Measurements from ENCODE around the gene KIF7. TPM values are rescaled to one million over a fixed set of nuclear protein-coding genes. Genes with fewer than 3 reads are reported as not detected.
"Not testable (repeated sequence)": the region's sequence is repeated elsewhere in the genome, so short reads cannot be mapped to it uniquely, and the experiment has no call there.

The KIF7 gene
- total RNA-seq, 1 donor from 2014 or later = 2.1 TPM

DNA sequence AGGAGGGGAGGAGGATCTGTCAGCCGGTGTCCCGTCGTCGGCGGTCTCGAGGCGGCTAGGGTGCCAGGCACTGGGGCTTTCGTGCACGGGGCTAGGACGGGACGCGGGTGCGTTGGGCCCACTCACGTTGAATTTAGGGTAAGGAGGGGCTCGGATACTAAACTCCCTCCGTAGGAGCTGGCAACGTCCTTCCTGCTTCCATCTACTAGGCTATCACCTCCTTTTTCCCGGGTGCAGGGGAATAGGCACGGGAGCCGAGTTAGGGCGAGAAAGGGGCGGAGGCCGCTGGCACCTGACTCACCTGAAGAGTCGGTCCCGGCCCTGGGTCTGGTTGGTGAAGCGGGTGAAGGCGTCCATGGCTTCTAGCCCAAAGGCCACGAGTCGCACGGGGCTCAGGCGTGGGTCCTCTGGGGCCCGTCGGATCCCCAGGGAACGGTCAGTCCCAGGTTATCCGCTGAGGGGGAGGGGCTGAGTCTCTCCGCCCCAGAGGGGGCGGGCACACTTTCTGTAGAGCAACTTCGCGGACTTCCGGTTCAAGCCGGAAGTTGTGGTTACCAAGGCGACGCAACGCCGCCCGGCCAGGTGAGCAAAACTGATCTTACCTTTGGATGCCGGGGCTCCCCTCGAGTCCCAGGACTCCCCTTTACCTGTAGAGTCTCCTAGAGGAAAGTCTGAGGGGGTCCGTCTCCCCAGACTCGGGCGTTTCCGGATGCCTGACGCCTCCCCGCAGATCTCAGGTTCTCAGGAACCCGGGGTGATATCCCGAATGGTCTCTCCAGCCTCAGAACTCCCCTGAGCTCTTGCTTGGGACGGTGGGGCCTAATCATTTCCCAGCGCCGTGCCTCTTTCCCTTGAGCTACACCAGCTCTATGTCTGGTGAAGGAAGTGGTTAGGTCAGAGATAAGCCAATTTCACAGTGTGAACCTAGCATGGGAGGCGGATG lies 35.3 kb upstream of the KIF7 start, which contains the start of the genes PEX11A and WDR93:
TSS of gene PEX11A (minus strand) at position 479 of the 943 bp plus-strand sequence. CDS start at position 357, 122 bp downstream.
TSS of gene WDR93 (plus strand) at position 536 of the 943 bp plus-strand sequence. CDS start 10,936 bp downstream, outside the sequence.
- no peaks in the 10 kb centered on the region for H3K36me3 ChIP-seq (ENCODE audit: control insufficient read depth, insufficient read depth, low read length)
- DNase-seq (ENCODE audit: low read depth) (peak; percentile 69), FAIRE-seq (no peak)
- H3K27me3 ChIP-seq (ENCODE audit: control insufficient read depth, insufficient read depth, low read length) = no peaks in the 10 kb centered on the region
- peak within 1 kb of the TSS; percentile 86 for H3K4me3 ChIP-seq (ENCODE audit: low read depth, low read length)
- TF ChIP-seq, protein P1, sequence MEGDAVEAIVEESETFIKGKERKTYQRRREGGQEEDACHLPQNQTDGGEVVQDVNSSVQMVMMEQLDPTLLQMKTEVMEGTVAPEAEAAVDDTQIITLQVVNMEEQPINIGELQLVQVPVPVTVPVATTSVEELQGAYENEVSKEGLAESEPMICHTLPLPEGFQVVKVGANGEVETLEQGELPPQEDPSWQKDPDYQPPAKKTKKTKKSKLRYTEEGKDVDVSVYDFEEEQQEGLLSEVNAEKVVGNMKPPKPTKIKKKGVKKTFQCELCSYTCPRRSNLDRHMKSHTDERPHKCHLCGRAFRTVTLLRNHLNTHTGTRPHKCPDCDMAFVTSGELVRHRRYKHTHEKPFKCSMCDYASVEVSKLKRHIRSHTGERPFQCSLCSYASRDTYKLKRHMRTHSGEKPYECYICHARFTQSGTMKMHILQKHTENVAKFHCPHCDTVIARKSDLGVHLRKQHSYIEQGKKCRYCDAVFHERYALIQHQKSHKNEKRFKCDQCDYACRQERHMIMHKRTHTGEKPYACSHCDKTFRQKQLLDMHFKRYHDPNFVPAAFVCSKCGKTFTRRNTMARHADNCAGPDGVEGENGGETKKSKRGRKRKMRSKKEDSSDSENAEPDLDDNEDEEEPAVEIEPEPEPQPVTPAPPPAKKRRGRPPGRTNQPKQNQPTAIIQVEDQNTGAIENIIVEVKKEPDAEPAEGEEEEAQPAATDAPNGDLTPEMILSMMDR (IDR thresholded peaks at IDR 0.05; ENCODE audit: insufficient read depth, low read length, severe bottlenecking) = no peak

DNA sequence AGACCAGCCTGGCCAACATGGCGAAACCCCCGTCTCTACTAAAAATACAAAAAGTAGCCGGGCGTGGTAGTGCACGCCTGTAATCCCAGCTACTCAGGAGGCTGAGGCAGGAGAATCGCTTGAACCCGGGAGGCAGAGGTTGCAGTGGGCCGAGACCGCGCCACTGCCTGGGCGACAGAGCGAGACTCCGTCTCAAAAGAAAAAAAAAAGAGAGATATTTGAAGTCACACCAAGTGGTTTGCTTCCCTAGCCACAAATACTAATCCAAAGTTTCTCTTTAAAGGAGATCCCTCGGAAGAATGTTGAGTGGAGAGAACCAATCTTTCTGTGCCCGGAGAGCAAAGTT lies 34.6 kb upstream of the KIF7 start:
- H3K4me3 ChIP-seq (ENCODE audit: low read depth, low read length) = peak overlapping the region; percentile 86
- FAIRE-seq; H3K27me3 ChIP-seq (ENCODE audit: control insufficient read depth, insufficient read depth, low read length); H3K36me3 ChIP-seq (ENCODE audit: control insufficient read depth, insufficient read depth, low read length); DNase-seq (ENCODE audit: low read depth): not testable (repeated sequence)

DNA sequence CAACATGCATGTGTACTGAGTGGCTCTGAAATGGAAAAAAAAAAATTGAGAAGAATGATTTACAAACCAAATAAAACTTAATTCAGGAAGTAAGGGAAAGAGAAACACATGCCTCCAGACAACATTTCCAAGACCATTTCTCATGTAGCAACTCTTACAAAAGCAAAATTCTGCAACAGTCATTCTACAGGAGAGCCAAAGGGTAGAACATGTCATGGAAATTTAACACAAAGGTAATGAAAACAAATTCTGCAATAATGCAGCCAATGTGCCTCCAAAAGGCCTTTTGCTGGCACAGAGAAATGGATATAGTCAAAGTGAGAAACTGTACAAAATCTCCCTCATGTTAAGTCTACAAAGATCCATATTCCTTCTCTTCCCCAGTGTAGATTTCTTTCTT lies 31.3 kb upstream of the KIF7 start:
- no peak overlapping the region for H3K4me3 ChIP-seq (ENCODE audit: low read depth, low read length)
- no peak for FAIRE-seq
- TF ChIP-seq, protein P1 (IDR thresholded peaks at IDR 0.05; ENCODE audit: insufficient read depth, low read length, severe bottlenecking) = no peak
- H3K27me3 ChIP-seq (ENCODE audit: control insufficient read depth, insufficient read depth, low read length) = no peaks in the 10 kb centered on the region
- peaks cover 2% of the 10 kb centered on the region for H3K36me3 ChIP-seq (ENCODE audit: control insufficient read depth, insufficient read depth, low read length)
- no peak for DNase-seq (ENCODE audit: low read depth)

DNA sequence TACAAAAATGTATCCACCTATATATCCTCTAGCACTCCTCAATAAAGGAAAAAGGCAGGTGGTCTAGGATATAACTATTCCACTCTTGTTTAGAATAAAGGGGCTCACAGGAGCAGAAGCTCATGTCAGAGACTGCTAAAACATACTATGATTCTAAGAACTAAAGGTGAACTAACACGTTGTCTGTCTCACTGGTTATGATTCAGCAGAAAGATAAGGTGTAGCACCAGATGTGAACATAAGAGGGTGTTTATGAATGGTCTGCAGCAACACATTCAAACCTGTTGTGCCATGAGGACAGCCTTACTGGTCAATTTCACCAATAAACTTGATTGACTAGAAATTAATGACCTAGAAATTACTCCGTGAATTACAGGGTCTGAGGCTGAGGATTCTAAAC lies 30.7 kb upstream of the KIF7 start:
- FAIRE-seq (no peak), DNase-seq (ENCODE audit: low read depth) (peak; percentile 22)
- Histone ChIP-seq H3K4me3 (ENCODE audit: low read depth, low read length) (no peak overlapping the region), H3K36me3 (ENCODE audit: control insufficient read depth, insufficient read depth, low read length) (peaks cover 2% of the 10 kb centered on the region), H3K27me3 (ENCODE audit: control insufficient read depth, insufficient read depth, low read length) (no peaks in the 10 kb centered on the region)
- TF ChIP-seq, protein P1 (IDR thresholded peaks at IDR 0.05; ENCODE audit: insufficient read depth, low read length, severe bottlenecking) = no peak

DNA sequence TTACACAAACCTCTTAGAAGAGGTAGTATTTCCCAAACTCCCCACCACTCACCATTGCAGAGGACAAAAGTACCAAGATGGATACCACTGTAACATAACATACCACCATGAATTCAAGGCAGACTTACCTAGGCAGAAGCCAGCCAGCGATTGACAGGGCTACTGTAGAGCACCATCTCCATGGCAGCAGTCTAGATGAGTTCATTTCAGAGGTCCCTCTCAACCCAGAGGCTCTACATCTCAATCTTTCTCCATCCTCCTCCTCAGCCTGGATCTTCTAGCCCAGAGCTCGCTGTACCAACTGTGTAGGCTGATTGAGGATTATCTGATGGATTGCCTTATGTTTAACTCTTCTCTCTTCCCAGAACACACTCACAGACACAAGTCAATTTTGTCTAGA lies 25.9 kb upstream of the KIF7 start:
- H3K27me3 ChIP-seq (ENCODE audit: control insufficient read depth, insufficient read depth, low read length) = peaks cover 2% of the 10 kb centered on the region
- TF ChIP-seq, protein P1 (IDR thresholded peaks at IDR 0.05; ENCODE audit: insufficient read depth, low read length, severe bottlenecking) = no peak
- DNase-seq (ENCODE audit: low read depth) (no peak), FAIRE-seq (no peak)
- peaks cover 2% of the 10 kb centered on the region for H3K36me3 ChIP-seq (ENCODE audit: control insufficient read depth, insufficient read depth, low read length)
- no peak overlapping the region for H3K4me3 ChIP-seq (ENCODE audit: low read depth, low read length)

DNA sequence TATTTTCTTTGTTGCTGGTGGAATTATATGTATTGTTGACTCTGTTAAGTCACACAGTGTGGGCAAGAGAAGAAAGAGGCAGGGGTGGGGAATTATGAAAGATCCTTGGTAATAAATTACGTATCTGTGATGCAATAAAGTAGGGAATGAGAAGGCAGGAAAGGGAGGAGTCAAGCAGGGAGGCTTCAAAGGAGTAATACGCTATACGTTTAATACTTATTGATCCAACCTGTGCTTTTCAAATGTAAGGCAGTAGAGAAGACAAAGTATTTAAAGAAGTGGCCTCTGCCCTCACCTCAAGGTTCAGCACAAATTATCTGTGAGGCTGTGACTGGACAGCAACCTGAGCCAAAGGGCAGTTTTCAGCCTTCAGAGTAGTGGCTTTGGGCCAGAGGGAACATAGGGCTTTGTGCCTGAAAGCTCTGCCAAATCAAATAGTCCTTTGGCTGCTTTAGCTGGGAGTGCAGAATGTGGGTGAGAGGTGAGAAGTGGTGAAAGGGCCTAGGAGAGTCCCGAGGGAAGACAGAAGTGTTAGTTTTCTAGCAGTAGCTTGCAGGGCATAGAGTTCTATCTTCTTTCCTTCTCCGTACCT lies 25.1 kb upstream of the KIF7 start:
- FAIRE-seq = no peak

More for the DNA sequence above, 25.1 kb upstream of the KIF7 start:
- peak; percentile 5 for DNase-seq (ENCODE audit: low read depth)
- Histone ChIP-seq H3K27me3 (ENCODE audit: control insufficient read depth, insufficient read depth, low read length) (peaks cover 2% of the 10 kb centered on the region), H3K4me3 (ENCODE audit: low read depth, low read length) (no peak overlapping the region), H3K36me3 (ENCODE audit: control insufficient read depth, insufficient read depth, low read length) (peaks cover 2% of the 10 kb centered on the region)
- TF ChIP-seq, protein P1 (IDR thresholded peaks at IDR 0.05; ENCODE audit: insufficient read depth, low read length, severe bottlenecking) = no peak

Measured in bronchial epithelial cell (primary cell).